GM18951 (cell line): ENCODE measurements around the gene AIFM1.

Source experiments
- POLR2A ChIP-seq: IDR thresholded peaks from 4 replicates; pipeline ENCODE4 v1.6.1; 2011; ENCODE audit warnings: mild to moderate bottlenecking; ENCODE audit not compliant: insufficient read length, insufficient read depth; ENCODE audit errors: extremely low read depth
- in situ Hi-C: fragments of 300-500 bp; cut with MboI; formaldehyde crosslinking; loops from one replicate; pipeline ENCODE4 v1.12.0; 2022; ENCODE audit warnings: low sequenced_read_pairs, mixed read lengths, inconsistent platforms; ENCODE audit not compliant: unreplicated experiment

AIFM1 gene

DNA sequence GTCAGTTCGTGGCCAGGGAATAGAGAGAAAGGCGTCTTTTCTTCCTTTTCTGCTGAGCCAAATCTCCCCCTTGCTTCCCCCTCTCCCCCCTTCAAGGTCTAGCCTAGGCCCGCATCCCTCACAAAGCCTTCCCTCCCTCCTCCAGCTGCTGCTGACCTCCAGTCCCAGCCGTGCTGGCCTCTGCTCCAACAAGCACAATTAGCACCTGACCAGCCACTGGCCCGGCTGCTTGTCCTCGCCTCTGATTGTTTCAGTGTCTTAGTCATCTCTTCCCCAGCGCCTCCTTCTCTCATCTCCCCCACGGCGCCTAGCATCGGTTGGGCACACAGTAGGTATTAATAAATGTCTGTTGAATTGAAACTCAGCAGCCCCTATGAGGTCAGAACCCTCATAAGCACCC is 59.6 kb downstream of the AIFM1 start:
- in situ Hi-C loops: no loop called here
- TF ChIP-seq POLR2A: no peak

DNA sequence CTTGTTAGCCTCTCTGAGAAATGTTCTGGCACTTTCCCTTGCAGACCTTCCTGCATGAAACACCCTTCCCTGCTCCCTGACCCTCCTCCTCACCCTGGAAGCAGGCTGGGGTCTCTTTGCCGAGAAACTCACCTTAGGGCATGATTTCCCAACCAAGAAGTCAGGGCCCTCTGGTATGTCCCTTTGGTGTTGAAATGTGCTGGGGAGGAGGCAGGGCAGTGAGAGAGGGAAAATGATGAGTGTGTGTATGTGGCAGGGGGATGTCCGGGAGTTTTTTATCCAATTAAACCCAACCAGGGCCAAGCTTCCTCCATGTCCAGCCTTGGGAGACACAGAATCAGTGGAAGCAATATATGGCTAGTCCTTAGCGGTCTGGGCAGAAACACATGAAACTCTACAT is 60.4 kb downstream of the AIFM1 start:
- in situ Hi-C loops: no loop called here
- no peak for TF ChIP-seq POLR2A

DNA sequence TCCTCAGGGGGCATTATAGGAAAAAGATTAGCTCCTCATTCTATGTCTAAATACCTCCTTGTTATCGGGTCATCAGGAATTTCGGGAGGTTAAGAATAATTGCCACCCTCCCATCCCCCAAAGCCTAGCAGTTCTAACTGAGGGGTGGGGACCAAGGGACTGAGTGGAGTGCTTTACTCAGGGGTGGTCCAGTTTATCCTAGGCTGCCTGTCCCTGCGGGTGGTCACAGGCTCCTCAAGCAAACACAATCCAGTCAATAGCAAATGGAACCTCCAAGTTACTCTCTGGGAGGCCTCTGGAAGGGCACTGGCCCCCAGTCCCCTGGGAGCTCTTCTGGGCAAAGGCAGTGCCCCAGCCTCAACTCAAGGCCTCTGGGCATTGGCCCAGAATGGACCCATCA is 62.0 kb downstream of the AIFM1 start:
- in situ Hi-C loops: no loop called here

DNA sequence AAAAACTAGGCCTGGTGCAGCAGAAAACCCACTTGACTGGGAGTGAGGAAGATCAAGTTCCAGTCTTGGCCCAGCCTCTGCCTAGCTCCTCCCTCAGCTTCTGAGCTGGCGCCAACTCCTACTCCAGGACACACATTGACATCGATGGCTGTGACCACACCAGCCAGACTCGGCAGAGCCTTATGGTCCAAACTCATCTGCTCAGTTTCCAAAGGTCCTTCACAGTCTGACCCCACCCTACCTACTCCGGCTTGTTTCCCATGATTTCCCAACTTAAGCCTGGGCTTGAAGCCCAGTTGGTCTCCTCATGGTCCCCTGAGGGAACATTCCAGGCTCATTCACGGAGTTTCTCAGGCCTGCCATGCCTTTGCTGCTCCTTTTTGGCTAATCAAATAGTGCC is 65.5 kb downstream of the AIFM1 start:
- in situ Hi-C loops: no loop called here
- no peak for TF ChIP-seq POLR2A

More for the DNA sequence above, 62.0 kb downstream of the AIFM1 start:
- no peak for TF ChIP-seq POLR2A

DNA sequence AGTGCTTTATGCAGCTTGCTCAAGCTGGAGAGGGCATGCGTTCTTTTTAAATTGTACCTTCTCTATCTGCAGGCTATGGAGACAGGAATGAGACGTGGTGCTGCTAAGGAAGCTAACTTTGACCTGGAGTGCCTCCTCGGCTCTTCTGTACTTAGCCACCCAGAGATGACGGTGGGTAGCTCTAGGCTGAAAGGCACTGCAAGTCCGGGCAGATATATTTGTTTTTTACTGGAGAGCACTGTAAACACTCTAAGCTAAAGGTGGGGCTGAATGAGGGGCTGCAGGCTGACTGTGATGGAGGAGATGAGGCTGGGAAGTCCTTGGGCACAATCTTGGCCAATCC is 67.5 kb downstream of the AIFM1 start:
- TF ChIP-seq POLR2A: no peak
- in situ Hi-C loops: no loop called here

DNA sequence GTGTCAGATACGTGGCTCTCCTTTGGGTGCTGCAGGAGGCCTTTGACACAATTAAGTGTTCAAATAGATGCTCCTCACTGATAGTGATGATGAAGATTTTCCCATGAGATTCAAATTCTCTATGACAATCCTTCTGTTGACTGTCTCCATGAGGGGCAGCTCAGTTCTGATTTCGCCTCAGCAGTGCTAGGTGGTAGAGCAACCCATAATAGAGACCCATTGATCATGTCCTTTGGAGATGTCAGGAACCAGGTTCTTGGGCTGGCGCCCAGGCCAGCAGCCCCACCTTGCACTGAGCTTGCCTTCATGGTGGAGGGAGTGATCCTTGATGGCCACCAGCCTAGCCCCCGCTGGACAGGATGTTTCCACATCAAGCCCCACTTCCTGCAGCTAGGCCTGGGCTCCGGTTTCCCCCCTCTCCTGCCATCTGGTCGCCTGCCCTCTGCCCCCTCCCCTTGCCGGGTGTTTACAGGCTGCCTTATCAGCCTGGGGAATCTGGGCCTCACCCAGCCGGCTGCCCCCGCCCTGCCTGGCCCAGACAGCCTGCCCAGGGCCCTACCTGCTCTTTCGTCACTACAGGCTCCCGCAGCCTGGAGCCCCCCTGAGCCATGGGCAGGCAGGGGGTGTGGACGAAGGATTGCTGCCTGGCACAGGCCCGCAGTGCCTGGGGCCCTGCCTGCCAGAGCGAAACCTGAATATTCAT is 68.0 kb downstream of the AIFM1 start:
- in situ Hi-C loops: no loop called here
- TF ChIP-seq POLR2A: no peak

DNA sequence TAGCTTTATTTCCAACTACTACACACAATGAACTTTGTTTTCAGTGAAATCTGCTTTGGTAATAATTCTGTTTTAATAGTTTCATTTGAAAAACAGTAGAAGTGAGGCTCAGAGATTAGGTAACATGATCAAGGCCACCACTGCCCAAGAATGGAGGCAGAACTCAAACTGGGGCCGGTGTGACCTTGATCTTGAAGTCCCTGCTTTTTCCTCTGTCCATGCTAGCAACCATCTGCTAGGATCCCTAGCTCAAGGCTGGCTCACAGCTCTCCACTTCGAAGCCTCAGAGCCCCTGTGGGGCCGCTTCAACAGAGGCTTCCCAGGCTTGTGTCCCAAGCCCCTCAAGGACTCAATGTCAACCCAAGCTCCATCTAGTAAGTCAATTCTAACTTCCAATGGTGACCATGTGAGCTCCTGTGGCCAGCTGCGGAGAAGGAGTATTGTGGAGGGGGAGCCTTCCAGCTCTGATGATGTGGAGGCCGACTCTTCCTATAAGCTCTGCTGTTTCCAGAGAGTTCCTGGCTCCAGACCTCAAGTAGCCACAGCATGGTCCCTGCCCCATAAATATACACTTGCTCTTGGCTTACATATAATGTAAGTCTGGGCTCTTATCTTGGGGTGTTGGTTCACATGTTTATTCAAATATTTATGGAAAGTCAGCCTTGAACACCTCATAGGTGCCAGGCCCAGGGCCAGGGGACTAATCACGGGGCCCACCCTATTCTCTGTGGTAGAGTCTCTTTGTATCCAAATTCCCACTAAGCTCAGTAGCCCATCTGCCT is 70.2 kb downstream of the AIFM1 start:
- TF ChIP-seq POLR2A: no peak
- in situ Hi-C loops: no loop called here

DNA sequence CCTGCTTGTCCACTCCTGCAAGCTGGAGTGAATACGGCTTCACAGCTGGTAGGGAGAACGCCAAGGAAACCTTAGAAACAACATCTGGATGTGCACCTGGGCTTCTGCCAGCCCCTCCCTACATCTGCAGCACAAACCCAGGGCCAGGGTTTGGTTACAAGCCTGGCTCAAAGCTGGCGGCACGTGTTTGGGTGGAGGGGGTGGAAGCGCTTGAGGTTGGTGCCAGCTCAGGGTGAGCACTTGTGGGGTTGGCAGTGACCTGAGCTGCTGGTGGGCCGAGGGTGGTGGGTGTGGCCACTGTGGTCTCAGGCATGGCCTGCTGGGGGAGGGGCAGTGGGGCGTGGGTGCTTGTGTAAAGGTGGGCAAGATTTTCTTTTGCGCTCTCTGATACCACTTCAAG is 70.9 kb downstream of the AIFM1 start:
- no peak for TF ChIP-seq POLR2A
- in situ Hi-C loops: no loop called here

DNA sequence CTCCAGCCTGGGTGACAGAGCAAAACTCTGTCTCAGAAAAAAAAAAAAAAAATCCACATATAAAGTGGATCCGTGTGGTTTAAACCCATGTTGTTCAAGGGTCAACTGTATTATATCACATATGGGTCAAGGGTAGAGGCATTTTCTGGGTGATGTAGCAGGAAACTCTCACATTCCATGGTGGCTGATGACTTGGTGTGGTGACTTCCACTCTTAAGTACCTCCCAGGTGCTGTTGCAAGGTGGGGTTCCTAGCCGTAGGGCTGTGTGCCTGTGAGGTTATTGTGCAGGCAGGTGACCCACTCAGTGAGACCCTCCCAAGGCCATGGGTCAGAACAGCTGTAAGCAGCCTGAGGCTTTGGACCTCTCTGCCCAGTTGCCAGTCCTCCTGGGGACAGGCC is 72.4 kb downstream of the AIFM1 start:
- in situ Hi-C loops: no loop called here
- no peak for TF ChIP-seq POLR2A

DNA sequence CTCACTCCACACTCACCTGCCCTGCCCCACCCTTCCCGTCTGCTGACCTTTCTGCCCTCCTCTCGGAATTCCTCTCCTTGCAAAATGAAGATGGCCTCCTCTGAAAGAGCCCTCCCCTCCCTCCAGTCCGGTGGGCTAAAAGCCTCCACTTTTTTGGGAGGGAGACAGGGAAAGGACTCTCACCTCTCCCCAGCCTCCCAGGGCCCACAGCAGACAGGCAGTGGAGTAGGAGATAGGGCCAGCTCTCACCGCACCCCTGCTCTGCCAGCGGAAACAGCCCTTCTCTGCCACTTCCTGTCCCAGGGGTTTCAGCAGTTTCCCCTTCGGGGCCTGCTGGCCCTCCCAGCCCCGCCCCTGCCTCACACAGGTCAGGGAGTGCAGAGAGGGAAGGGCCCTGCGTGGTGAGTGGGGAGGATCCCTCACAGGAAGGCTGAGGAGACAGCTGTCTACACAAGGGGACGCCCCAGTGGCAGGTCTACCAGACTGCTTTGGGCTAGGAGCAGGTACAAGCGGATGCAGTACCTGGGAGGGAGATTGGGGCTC is 73.6 kb downstream of the AIFM1 start:
- TF ChIP-seq POLR2A: peak; percentile 42

DNA sequence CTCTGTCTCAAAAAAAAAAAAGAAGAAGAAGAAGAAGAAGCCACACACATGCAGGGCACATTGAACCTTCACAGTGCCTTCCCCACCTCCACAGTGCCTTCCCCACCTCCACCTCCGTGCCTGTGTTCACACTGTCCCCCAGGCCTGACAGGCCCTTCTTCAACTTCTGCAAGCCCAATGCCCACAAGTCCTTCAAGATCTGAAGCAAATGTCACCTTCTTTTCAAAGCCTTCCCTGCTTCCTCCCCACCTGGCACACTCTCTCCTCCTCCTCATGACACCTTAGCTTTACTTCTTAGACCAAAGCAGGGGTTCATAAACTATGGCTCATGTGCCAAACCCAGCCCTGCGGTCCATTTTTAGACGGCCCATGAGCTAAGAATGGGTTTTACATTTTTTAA is 75.3 kb downstream of the AIFM1 start:
- TF ChIP-seq POLR2A: no peak
- in situ Hi-C loops: no loop called here

More for the DNA sequence above, 73.6 kb downstream of the AIFM1 start:
- in situ Hi-C loops: no loop called here

DNA sequence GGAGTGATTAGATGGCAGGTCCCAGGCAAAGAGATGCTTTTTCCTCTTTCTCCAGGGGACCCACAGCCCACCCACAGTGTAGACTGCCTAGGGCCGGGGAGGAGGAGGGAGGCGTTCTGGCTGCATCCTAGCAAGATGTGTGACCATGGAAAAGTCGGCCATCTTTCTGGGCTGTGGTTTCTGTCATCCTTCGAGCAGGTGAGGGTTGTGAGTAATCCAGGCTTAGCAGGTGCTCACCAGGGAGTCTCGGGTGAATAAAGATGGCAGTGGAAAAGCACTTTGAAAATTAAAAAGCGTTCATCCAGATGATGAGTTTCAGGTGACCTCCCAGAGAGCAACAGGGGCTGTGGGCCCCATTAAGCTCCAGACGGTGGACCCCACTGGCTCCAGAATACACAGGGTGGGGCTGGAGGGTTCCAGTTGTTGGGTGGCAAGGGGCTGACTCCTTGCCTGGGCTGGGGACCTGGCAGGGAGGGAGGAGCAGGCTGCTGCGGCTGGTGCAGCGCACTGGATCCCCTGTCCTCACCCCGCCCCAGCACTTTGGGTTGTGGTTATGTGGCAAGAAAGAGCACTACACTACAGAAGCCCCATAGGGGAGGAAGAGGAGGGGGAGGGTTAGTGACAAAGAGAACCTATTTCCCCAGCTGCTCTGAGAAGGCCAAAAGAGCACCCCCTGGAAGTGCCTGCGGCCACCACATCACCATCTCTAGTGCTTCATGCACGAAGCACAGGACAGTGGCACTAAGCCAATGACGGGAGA is 79.0 kb downstream of the AIFM1 start:
- peak; percentile 49 for TF ChIP-seq POLR2A
- in situ Hi-C loops: loop anchor here (10.0 kb wide), 1 partner anchor 88 kb away; the partner anchor contains the start of gene RAB33A

DNA sequence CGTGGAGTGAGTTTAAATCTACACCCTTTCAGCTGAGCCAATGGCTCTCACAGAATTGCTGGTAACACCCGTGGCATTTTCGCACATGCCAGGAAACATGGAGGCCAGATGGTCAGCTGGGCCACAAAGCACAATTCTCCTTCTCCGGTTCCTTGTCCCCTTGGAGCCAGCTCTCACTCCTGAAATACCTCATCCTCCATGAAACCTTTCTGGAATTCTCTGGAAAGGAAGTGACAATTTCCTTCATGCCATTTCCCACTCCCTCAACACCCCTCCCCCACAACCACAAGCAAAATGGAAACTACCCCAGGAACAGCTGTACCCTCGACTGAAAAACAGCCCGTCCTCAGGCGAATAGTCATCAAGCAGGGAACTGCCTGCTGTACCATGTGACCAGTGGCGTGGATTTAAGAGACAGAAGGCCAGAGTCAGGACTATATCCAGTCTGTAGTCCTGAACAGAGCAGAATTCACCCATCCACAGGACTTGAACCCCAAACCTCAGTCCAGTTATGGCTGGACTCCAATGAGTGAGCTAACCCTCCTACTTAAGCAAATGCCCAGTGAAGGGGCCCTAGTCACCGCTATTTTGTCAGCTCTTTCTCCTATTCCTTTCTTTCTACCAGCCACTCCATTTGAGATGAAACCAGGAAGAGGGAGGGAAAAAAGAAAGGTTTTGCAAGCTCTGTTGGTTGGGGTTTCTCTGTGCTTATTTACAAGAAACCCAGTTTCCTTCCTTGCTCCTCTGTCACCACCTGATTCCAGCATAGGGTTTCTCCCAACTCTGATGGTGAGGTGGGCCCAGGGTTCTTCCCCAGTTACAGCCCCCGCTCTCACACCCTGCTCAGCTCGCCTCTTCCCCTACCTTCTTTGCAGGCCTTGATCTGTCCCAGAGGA is 79.8 kb downstream of the AIFM1 start:
- in situ Hi-C loops: loop anchor here (10.0 kb wide), 1 partner anchor 89 kb away; the partner anchor contains the start of gene RAB33A
- no peak for TF ChIP-seq POLR2A
